Keratinocyte (primary cell): Measurements from ENCODE around the gene GOLGA7B.

Experiments
- CTCF ChIP-seq, 3 experiments: IDR thresholded peaks in 1 of 3; conservative IDR thresholded peaks in 1 of 3; optimal IDR thresholded peaks in 1 of 3; 2 replicates in 2 of 3; 3 replicates in 1 of 3; pipeline versions ENCODE3 to v1.5.1; 2011; ENCODE audit warnings: low read length in 3 of 3, mild to moderate bottlenecking in 3 of 3, moderate library complexity in 2 of 3, control low read depth in 1 of 3, inconsistent platforms in 1 of 3; ENCODE audit not compliant: insufficient read depth in 2 of 3; ENCODE audit errors: extremely low read depth in 1 of 3
- EZH2 ChIP-seq: IDR thresholded peaks from one replicate; pipeline ENCODE4 v1.6.1; 2012; ENCODE audit warnings: inconsistent platforms, mild to moderate bottlenecking, low read length, moderate library complexity

GRCh38 chr10:97868134-97868685 is 18.6 kb downstream of the GOLGA7B start:
- TF ChIP-seq CTCF (optimal IDR thresholded peaks at IDR 0.05 in 1 of 3, IDR thresholded peaks at IDR 0.05 in 1 of 3, conservative IDR thresholded peaks at IDR 0.05 in 1 of 3; ENCODE audit: extremely low read depth in 1 of 3, insufficient read depth in 2 of 3, low read length in 3 of 3) (peak in 2 of 3 experiments; percentile 16 to 74), EZH2 (no peak)
